GM13977 (cell line): ENCODE measurements around the gene COL5A1.

Source experiments
- DNase-seq: peaks from one replicate; pipeline ENCODE4 v3.0.0; 2012; ENCODE audit warnings: low spot score
- in situ Hi-C: fragments of 300-500 bp; cut with MboI; formaldehyde crosslinking; loops from one replicate; pipeline ENCODE4 v1.12.0; 2022; ENCODE audit warnings: low sequenced_read_pairs, low pct_unique_long_range_greater_than_20kb, mixed read lengths, inconsistent platforms; ENCODE audit not compliant: unreplicated experiment
- TF ChIP-seq, protein P1 (sequence below): IDR thresholded peaks from 2 replicates; pipeline ENCODE4 v1.5.1; 2012; ENCODE audit warnings: mild to moderate bottlenecking, control low read depth; ENCODE audit not compliant: insufficient read depth; ENCODE audit errors: extremely low read depth, missing control alignments

COL5A1 gene

DNA sequence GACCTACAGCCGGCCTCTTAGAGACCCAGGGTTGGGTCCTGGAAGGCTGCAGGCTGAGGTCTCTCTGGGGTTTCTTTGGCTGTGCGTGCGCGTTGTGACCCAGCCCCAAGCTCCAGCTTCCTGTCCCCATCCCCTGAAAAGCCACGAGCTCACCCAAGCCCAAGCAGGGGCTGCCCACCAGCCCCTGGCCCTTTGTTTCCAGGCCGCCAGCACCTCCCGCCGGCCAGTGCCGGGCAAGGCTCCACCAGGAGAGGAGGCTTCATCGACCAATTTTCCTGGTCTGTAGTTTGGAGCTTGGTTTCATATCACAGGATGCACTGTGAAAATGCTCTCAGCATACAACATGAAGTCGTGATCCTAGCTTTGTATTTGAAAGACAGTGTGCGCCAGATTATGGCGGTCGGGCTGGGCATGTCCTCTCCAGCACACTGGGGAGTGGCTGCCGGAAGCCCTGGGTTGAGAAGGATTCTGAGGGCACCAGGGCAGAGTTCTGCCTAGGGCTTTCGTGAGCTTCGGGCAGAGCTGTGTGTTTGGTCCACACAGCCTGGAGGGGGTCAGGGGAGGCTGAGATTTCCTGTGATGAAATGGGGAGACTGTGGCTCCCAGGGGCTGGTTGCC, 78.6 kb downstream of the COL5A1 start:
- TF ChIP-seq, protein P1, sequence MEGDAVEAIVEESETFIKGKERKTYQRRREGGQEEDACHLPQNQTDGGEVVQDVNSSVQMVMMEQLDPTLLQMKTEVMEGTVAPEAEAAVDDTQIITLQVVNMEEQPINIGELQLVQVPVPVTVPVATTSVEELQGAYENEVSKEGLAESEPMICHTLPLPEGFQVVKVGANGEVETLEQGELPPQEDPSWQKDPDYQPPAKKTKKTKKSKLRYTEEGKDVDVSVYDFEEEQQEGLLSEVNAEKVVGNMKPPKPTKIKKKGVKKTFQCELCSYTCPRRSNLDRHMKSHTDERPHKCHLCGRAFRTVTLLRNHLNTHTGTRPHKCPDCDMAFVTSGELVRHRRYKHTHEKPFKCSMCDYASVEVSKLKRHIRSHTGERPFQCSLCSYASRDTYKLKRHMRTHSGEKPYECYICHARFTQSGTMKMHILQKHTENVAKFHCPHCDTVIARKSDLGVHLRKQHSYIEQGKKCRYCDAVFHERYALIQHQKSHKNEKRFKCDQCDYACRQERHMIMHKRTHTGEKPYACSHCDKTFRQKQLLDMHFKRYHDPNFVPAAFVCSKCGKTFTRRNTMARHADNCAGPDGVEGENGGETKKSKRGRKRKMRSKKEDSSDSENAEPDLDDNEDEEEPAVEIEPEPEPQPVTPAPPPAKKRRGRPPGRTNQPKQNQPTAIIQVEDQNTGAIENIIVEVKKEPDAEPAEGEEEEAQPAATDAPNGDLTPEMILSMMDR, result no peak
- DNase-seq, result no peak
- in situ Hi-C loops, result no loop called here

DNA sequence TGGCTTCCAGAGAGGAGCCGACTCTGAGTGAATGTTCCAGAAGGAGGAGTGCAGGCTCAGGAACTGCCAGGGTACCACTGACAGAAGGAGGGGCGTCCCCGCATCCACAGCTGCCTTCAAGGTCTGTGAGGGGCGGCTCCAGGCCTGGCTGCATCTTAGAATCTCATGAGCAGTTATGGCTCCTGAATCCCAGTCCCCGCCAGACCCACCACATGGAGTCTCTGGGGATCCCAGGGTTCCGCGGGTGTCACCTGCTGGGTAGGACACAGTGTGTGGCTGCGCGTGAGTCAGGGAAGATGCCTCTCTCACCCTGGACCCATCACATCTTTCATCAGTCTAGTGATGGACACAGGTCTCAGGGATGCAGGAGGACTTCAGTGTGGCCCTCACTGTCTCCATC, 79.2 kb downstream of the COL5A1 start:
- DNase-seq, result no peak
- in situ Hi-C loops, result no loop called here
- TF ChIP-seq, protein P1, result no peak

DNA sequence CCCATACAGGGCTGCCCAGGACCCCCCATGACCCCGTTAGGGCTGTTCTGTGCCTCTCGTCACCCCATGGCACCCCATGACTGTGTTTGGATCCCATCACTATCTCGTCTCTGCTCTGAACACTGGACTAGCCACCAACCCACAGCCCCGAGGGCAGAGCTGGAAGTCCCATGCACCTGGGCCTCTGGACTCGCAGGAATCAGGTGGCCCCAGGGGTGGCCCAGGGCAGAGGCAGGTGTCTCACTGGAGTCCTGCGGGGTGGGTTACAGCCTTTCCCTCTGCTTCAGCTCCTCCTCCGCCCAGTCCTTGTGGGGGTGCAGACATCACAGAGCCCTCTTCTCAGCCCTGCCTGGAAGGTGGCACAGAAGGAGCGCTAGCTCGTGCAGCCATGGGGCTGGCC, 79.7 kb downstream of the COL5A1 start:
- DNase-seq, result no peak
- in situ Hi-C loops, result no loop called here
- TF ChIP-seq, protein P1, result no peak

- TF ChIP-seq, protein P1, result no peak
- DNase-seq, result no peak
- in situ Hi-C loops, result no loop called here
Measured at GRCh38 chr9:134722120-134722701, 80.6 kb downstream of the COL5A1 start.

GRCh38 chr9:134723037-134723436, 81.4 kb downstream of the COL5A1 start:
- in situ Hi-C loops, result no loop called here
- DNase-seq, result no peak
- TF ChIP-seq, protein P1, result no peak

GRCh38 chr9:134723491-134724190, 82.0 kb downstream of the COL5A1 start:
- no peak for DNase-seq
- in situ Hi-C loops, result no loop called here
- TF ChIP-seq, protein P1, result no peak
